NCI-H1694 treated with DMSO at 0.1 percent for 48 hours (cell line): ENCODE data around the gene SLC25A34.

Source experiments
- DNase-seq: peaks from one replicate; lab custom pipeline; 2025; lab: John Stamatoyannopoulos, UW

Gene SLC25A34

DNA sequence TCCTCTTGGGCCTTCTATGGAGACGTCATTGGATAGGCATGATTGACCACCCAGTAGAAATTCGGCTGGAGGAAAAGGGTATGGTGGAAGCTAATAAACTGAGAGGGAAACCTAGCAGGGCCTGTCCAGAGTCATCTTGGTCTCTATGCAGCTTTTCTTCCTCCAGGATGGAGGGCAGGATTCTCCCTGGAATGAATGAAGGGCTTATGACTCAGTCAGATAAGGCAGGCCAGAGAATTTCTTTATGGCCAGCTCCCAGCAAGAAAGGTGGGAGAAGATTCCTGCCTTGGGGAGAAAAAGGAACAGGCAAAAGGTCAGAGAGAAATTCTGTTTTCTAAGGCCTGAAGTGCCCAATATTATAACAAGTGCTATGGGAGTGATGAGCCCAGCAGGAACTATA is 39.6 kb downstream of the SLC25A34 start:
- DNase-seq = no peak

DNA sequence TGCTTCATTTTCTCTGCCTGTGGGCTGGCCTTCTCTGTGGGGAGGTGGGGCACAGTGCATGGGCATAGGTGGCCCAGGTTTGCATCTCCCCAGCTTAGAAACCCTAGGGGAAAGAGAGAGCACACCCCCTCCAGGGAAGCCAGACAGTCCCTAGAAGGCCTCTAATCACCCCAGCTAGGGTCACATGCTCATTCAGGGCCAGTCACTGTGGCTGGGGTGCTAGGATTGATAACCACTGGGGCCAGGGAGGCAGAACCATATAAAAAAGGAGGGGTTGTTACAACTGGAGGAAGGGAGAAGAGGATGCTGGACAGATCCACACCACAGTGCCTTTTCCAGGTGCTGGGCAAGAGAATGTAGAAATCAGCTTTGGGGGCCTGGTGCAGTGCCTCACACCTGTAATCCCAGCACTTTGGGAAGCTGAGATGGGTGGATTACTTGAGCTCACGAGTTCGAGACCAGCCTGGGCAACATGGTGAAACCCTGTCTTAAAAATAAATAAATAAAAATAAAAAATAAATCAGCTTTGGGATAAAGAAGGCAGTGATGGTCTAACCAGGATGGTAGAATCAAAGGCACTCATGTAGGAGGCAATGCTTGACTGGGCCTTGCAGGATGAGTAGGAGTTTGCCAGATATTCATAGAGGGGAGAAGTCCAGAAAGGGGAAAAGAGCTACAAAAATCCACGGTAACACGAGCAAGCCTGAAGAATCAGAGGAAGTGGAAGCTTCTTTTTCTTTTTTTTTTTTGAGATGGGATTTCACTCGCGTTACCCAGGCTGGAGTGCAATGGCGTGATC is 42.0 kb downstream of the SLC25A34 start:
- no peak for DNase-seq

DNA sequence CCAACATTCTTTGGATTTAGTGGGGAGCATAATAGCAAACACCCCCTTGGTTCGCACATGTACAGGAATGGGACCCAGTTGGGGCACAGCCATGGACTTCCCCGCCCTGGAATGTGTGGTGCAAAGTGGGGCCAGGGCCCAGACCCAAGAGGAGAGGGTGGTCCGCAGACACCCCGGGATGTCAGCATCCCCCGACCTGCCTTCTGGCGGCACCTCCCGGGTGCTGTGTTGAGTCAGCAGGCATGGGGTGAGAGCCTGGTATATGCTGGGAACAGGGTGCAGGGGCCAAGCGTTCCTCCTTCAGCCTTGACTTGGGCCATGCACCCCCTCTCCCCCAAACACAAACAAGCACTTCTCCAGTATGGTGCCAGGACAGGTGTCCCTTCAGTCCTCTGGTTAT is 49.6 kb downstream of the SLC25A34 start:
- DNase-seq = no peak

DNA sequence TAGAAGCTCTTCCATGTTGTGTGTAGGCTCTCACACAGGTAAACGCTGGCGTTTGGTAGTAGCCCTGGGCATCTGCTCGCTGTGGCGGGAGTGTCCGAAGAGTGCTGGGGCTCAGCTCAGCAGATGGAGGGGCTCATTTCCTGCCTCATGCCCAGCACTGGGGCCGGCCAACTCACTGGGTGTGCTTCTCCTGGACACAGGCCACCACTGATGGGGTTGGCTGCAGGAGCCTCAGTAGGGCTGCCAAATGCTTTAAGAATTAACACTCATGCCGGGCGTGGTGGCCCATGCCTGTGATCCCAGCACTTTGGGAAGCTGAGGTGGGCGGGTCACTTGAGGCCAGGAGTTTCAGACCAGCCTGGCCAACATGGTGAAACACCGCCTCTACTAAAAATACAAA is 50.5 kb downstream of the SLC25A34 start:
- no peak for DNase-seq

DNA sequence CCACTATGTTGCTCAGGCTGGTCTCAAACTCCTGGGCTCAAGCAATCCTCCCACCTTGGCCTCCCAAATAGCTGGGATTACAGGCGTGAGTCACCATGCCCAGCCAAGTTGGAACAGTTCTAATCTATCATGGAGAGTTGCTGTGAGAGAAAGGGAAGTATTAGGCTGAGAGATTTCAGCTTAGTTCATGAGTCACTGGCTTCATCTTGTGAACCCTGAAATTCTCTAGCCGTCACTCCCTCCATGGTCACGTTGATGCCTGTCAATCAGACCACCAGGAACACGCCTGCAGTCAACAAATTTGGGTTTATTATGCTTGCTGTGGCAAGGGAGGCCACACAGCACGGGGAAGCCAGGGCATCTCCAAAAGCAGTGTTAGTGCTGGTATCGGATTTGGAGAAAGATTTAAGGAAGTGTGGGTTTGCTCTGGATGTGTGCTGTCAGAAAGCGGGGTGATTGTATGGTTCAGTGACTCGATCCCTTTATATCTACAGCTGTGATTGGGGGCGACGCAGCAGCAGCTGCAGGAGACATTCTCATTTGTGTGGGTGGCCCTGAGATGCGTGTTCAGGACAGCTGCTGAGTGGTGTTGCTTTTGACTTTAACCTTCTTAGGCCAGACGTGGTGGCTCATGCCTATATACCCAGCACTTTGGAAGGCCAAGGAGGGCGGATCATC is 52.7 kb downstream of the SLC25A34 start:
- DNase-seq = no peak
